ENCODE results near the gene TBC1D16.
"Not testable (repeated sequence)": the region's sequence is repeated elsewhere in the genome, so short reads cannot be mapped to it uniquely, and the experiment has no call there.

TBC1D16 gene

DNA sequence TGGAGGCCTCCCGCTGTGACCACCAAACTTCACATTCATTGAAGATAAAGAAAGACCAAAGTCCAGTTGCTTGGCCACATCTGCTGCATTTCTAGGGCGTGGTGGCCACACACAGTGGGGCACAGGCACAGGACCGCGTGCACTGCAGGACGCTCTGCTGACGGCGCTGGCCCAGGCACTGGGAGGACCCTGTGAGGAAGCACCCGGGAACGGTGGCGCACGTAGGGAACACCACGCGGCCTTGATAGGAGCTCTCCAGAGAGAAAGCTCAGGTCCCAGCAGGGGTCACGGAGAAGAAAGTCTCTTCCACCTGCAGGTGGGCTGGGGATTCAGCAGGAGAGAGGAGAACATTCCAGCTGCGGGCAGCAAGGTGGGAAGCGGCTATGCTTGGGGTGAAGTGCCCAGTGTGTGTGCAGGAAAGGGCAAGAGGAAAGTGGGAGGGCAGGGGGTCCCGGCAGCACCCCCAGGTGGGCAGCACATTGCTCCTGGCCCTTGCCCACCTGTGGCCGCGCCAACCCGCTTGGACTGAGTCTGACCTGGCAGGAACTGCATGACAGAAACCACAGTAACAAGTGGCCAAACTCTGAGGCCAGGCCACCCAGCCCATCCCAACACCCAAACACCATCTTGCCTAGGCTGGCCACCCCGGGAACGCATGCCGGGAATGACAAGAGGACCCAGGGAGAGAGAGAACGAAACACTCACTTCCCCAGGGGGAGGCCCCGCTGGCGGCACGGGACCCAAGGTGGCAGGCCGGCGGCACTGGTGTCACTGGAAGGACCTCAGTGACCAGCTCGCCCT lies 32.8 kb downstream of the TBC1D16 start:
- DNase-seq, result no peak

DNA sequence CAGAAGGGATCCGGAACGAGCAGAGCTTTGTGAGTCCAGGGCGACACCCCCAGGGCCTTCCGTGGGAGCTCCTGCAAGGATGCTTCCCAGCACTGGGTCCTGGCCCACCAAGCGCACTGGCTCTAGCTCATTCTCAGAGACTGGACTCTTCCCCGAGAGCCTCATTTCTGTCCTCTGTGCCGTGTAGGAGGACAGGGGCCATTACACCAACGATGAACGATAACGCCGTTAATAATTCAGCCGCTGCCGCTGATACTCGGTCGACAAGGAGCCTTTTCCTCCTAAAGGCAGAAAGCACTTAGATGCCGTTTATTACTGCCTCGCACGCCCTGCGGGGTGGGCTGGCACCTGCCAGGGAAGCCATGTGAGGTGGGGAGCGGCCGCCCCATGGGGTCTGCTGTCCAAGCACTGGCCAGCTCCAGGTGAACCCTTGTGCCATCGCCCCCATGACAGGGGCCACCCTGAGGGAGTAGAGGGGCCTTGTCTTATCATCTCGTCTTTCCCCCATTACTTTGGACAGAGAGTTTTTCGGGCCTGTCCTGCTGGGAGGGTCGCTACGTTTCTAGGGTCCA lies 33.5 kb downstream of the TBC1D16 start:
- DNase-seq, result no peak

DNA sequence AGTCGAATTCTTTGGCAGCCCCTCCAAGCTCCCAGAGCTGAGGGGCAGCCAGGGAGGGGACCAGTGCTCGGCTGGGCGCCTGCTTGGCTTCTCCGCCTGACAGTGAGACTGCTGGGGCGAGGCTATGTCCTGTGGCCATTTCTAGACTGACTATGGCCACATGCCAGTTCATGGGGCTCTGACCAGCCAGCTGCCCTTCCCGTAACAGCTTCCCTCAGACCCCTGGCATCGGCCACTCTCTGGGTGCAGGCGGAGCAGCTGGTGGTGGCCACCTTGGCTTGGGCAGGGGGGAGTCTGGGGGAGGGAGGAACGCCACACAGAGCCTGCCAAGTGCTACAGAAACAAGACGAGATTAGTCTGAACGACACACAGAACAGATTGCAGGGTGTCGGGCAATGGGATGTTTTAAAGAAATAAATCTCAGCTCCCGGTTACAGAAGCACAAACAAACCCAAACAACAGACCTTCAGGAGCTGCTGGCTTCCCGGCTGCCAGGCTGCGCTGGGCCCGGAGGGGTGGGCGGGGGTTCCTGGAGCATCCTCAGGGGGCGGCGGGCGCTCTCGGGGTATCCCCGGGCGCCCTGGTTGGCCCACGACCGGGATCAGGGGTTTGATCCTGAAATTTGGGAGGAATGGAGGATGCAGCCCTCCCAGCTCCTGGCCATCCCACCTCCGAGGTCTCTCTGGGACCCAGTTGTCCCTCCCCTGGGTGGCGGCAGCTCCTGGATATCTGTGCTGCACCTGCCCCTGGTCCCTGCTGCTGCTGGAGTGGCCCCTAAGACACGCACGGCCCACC lies 34.5 kb downstream of the TBC1D16 start:
- no peak for DNase-seq

DNA sequence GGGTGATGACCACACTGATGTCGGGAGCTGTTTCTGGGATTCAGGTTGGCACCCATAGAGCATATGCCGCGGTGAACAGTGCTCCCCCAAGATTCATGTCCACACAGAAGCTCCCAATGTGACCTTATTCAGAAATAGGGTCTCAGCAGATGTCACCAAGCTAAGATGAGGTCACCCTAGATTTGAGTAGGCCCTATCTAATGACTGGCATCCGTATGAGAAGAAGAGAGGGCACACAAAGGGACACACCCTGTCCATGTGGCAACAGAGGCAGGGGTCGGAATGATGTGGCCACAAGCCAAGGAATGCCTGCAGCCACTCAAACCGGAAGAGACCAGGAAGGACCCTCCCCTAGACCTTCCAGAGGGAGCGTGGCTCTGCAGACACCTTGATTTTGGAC lies 35.5 kb downstream of the TBC1D16 start:
- no peak for DNase-seq

DNA sequence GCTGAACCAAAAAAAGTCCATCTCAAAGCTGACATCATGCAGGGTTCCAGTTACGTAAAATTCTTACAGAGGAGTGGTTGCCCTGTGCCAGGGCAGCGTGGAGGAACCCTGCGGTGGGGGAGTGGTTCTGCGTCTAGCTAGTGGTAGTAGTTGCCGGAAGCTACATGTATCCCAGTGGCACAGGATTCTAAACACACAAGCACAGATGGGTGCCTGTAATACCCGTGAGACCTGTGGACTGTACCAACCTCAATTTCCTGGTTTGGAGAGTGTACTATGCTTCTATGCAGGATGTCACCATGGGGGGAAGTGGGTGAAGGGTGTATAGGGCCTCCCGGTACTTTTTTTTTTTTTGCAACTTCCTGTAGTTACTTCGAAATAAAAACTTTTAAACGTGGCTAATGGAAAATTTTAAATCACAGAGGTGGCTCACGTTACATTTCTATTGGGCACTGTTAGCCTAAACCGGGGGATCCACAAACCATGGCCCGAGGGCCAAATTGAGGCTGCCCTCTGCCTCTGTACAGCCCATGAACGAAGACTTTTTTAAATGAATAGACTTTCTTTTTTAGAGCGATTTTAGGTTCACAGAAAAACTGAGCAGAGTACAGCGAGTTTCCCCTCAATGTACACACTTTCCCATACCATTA lies 38.5 kb downstream of the TBC1D16 start:
- no peak for DNase-seq

DNA sequence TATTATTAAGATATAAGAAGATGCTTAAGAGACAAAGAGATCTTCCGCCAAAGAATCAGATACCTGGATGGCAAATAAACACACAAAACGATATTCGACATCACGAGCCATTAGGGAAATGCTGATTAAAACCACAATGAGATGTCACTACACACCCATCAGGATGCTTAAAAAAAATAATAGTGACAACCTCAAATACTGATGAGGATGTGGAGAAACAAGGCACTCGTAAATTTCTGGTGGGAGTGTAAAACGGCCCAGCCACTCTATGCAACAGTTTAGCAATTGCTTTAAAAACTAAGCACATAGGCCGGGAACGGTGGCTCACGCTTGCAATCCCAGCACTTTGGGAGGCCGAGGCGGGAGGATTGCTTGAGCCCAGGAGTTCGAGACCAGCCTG lies 39.4 kb downstream of the TBC1D16 start:
- DNase-seq, result no peak

DNA sequence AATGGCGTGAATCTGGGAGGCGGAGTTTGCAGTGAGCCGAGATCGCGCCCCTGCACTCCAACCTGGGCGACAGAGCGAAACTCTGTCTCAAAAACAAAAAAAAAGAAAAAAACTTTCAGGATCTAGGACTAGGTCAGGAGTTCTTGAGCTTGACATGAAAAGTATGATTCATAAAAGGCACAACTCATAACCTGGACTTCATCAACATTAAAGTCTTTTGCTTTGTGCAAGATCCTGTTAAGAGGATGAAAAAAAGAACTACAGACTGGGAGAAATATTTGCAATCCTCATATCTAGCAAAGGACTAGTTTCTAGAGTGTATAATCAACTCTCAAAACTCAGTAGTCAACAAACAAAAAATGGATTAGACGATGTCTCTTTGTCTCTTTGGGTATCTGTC lies 40.0 kb downstream of the TBC1D16 start:
- DNase-seq, result no peak

DNA sequence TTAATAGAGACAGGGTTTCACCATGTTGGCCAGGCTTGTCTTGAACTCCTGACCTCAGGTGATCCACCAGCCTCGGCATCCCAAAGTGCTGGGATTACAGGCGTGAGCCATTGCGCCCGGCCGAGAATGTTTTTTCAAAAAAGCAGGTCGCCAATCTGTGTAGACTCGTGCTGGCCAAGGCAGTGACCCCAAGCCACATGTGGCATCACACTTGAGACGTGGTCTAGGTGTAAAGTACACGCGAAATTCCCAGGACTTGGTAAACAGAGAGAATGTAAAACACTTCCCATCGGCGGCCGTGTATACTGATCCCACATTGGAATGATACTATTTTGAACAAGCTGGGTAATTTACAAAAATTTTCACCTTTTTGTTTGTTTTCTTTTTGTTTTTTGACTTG lies 41.1 kb downstream of the TBC1D16 start:
- no peak for DNase-seq

DNA sequence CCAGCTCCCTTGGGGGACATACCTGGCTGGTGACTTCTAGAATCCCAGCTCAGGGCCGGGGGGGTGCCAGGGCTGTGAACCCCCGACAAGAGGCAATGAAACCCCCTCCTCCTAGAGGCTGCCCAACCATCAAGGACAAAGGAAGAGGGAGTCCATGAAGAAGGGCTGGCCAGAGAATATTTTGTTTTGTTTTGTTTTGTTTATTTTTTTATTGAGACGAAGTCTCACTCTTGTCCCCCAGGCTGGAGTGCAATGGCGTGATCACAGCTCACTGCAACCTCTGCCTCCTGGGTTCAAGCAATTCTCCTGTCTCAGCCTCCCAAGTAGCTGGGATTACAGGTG lies 41.5 kb downstream of the TBC1D16 start:
- not testable (repeated sequence) for DNase-seq

DNA sequence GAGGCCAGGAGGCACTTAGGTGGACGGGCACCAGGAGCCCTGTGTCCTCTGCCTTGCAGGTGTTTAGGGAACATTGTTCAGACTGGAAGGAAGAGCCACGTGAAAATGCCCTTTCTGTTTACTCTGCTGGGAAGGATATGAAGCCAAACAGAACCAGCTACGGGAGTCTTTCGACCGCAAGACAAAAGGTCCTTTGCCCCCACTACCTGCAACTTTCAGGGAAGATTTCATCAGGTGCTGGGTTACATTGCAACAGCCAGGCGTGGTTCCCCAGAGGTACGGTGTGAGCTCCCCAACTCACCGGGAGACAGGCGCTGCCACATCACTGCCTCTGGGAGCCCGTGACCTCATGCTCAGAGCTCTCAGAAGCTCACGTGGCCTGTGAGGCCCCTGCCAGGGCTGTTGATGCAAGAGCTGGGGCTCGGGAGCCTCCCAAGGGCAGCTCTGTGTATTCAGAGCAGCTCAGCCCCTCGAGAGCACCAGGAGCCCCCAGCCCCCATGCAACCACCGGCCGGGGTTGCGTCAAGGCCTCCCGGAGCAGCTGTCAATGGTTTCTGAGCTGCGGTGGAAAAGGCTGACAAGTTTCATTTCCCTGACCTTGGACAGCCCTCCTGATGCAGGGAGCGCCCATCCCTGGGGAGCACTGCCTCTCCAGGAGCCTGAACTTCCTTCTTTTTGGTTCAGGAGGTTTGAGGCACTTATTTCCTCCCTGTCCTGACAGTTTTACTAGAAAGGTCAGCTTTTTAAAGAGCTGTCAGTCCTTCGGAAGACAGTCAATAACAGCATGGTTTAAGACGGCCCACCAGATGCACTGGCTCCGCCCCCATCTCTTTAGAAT lies 42.1 kb downstream of the TBC1D16 start:
- peak; percentile 32 to 65 for DNase-seq

DNA sequence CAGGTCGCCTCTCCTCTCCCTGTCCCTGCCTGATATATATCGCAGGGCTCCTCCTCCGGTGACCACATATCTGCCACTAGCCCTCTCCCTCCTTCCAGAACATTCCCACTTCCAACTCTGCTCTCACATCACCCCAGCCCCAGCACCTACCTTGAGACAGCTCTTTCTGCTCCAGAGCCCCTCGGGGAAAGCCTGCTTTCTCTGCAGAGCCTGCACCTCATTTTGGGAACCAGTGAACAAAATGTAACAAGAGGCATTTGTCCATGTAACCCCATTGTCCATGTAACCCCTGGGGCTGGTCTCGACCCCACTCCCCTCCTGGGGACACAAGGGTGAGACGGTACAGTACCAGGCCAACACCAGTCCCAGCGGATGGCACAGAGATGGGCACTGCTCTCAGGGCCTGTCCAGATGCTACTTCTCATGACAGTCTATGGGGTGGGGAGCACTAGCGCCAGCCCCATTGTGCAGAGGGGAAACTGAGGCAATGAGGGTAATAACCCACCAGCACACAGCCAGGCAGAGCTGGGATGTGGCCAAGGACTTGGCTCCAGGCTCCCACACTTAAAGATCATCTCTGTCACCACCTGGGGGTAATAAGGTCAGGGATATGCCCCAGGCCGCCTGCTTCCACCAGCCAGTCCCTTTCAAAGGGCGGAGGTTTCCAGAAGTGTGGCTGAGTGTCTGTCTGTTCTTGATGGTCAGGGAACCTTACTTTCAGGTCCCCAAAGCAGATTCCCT lies 42.9 kb downstream of the TBC1D16 start:
- no peak for DNase-seq

DNA sequence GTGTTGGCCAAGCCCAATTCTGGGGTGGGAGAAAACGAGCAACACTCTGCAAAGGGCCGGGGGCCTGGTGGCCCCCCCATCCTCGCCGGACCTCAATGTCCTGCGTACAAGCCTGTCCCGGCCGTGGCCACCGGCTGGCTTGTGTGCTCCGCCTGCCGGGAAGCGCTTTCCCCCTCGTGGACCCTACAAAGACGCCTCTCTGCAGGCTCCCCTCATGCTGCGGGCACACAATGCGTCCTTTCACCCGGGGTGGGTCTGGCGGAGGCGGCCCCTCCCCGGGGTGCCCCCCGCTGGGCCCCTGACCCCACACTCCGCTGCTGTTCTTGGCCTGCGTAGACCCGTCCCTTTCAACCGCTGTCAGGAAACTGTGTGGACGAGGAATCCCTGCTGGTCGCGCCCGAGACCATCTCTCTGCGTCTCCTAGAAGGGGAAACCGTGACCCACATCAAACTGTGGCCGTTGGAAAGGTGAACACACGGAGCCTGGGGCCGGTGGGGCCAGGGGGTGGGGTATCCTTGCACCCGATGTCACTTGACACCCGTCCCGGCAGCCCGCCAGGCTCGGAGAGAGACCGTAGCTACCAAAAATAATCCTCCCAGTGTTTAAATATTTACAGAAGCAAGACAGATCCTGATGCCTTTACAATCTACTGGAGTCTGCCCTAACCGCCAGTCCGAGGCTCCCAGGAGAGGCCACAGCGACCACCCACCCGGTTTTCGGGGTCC lies 43.6 kb downstream of the TBC1D16 start:
- DNase-seq, result peak; percentile 16 to 66

DNA sequence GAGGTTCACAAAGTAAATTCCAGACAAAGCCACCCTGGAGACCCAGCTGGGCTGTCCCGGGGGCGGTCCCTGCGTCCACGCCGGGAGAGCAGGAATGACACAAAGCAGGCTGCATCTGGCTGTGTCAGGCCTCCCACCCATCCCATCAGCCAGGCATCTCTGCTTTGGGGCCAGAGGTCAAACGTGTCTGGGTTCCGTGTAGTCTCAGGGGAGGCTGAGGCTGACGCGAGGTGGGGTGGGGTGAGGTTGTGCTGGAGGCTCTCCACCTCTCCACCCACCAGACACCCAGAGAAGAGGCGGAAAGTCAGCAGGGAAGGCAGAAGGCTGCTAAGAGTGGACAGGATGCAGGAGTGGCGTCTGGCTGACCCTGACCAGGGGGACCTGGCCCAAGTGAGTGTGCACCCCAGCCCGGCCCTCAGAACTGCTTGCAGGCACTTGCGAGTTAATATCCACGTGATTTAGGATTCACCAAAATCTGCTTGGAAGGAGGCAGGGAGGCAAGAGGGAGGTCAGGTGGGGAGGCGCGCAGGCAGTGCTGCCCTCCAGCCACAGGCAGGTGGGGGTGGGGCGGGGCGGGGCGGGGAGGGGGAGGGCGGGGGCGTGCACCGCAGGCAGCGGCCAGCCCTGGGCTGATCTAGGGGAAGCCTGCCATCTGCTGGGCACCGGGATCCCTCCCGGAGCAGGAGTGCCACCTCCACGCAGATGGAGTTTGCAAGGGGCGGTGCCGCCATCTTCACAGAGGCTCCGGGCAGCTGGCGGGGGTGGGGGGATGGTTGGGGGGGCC lies 44.3 kb downstream of the TBC1D16 start:
- DNase-seq, result peak; percentile 87 to 88

DNA sequence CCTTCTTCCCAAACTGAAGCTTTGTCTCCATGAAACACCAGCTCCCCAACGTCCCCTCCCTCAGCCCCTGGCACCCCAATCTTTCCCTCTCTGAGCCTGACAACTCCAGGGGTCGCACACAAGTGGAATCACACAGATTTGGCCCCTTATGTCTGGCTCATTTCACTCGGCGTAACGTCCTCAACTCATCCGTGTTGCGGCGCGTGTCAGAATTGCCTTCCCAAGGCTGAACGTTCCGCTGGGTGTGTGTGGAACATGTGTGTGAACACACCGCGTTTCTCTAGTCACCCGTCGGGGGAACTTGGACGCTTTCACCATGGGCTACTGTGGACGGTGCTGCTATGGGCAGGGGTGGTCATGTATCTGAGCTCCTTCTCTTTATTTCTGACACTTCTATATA lies 45.0 kb downstream of the TBC1D16 start:
- DNase-seq, result no peak

DNA sequence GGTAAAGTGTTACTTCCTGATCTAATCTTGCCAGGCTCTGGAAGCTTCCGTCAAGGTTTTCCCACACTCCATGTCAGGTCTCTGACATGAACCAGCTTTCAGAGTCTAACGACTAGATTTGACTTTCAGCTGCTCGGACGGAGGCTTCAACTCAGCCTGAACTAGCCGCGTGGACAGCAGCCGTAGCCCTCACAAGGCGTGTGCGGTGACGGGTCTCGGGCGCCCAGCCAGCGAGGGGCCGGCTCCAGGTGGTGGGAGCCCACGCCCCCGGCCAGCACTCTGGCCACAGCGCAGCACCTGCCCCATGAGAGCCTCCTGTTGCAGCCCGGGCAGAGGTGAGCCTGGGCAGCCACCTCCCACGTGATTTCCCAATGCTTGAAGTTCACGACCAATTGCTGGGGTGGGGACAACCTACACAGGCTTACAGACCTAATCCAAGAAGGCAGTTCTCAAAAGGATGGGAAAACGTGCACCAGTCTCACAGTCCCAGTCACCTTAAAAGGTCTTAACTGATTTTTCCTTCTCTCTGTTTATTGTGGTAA lies 45.5 kb downstream of the TBC1D16 start:
- DNase-seq, result no peak

DNA sequence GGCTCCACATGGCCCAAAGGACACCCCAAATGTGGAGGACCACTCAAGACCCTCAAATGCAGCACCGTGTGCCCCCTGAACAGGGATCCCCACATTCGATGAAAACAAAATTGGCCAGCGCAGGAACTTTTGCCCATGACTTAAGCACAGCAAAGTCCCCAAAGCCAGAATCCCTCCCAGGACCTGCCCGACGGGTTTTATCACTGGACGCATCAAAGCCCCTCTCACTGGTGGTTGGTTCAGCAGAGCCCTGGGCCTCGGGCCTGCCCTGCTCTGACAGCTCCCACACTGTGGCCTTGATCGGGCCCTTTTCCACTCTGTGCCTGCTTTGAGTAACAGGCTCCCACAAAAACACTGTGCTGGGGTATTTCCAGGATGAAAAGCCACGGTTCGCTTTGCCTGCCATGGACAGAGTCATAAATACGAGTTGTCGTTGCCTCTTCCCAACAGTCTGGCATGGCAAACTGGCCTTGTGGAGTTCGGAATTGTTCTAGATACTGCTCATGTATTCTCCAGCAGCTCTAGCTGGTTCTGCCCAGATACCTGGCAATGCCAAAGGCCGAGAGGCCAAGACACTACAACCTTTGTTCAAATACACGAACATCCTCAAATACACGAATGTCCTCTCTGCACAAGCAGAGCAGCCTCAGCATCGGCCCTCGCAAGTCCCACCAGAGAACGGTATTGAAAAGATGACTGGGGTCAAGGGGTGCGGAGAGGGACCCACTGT lies 46.4 kb downstream of the TBC1D16 start:
- DNase-seq, result no peak

DNA sequence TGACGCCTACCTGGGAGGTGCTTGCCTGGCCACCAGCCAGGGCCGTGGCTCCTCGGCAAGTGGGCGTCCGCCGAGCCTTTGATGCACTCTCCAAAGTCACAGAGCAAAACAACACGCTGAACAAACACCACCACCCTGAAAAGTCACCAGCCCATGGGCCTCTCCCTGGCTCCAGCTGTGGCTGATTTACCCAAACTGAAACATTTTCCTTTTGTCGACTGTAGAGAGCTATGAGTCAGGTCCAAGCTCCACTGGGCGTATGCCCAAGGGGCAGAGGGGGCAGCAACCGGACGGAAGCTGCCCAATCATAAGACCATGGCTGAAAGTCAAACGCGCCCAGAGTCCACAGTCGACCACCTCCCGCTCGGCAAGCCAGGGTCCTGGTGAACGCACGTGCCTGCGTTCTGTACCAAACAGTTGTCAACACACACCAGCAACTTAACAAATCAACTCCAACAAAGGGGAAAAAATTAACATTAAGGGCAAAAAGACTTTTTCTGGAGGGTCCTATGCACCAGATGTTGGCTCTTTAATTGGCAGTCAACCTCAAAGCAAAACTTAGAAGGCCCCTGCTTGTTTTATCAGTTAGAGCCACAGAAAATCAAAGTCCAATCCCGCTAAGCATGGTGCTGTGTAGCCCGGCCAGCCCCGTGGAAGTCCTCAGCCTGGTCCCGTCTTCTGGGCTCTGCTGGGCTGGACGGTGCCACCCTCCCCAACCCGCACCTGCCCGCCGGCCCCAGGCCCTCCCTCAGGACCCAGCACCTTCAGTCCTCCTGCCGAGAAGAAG lies 47.3 kb downstream of the TBC1D16 start:
- no peak for DNase-seq

DNA sequence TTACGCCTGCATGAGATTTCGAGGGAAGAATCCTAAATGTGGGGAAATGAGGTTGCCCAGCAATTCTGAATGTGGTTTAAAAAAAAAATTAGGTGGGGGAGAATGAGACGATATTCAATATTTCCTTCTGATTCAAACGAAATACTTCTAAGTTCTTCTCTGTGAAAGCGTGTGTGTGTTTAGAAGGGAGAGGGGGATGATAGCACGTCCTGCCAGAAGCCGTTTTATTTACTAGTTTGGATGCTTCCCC lies 47.8 kb downstream of the TBC1D16 start:
- DNase-seq, result no peak

All from NCI-H1930 (cell line).